Gastroesophageal sphincter (tissue), 3 donors: ENCODE measurements around the gene ZNF429.
A peak's percentile ranks its signal among the peaks of the same experiment; 100 is the strongest.

Experiments
- EP300 ChIP-seq: sonication (generic); formaldehyde crosslinking; IDR thresholded peaks from one replicate; pipeline ENCODE4 v1.6.1; 2017; ENCODE audit warnings: antibody characterized with exemption, mild to moderate bottlenecking
- POLR2A ChIP-seq, 2 donors: fragments of 450-650 bp; IDR thresholded peaks; one replicate each; pipeline ENCODE4 v1.6.1; 2017; ENCODE audit warnings: antibody characterized with exemption in 2 of 2, mild to moderate bottlenecking in 2 of 2, moderate library complexity in 1 of 2
- TF ChIP-seq, protein P1 (sequence below), 4 experiments: fragments of 200-600 bp in 2 of 4; fragments of 450-650 bp in 2 of 4; sonication (generic) in 1 of 4; IDR thresholded peaks; one replicate each; pipeline ENCODE4 v1.5.1; 2017 to 2019; ENCODE audit warnings: antibody characterized with exemption in 4 of 4, mild to moderate bottlenecking in 2 of 4, moderate library complexity in 2 of 4

DNA sequence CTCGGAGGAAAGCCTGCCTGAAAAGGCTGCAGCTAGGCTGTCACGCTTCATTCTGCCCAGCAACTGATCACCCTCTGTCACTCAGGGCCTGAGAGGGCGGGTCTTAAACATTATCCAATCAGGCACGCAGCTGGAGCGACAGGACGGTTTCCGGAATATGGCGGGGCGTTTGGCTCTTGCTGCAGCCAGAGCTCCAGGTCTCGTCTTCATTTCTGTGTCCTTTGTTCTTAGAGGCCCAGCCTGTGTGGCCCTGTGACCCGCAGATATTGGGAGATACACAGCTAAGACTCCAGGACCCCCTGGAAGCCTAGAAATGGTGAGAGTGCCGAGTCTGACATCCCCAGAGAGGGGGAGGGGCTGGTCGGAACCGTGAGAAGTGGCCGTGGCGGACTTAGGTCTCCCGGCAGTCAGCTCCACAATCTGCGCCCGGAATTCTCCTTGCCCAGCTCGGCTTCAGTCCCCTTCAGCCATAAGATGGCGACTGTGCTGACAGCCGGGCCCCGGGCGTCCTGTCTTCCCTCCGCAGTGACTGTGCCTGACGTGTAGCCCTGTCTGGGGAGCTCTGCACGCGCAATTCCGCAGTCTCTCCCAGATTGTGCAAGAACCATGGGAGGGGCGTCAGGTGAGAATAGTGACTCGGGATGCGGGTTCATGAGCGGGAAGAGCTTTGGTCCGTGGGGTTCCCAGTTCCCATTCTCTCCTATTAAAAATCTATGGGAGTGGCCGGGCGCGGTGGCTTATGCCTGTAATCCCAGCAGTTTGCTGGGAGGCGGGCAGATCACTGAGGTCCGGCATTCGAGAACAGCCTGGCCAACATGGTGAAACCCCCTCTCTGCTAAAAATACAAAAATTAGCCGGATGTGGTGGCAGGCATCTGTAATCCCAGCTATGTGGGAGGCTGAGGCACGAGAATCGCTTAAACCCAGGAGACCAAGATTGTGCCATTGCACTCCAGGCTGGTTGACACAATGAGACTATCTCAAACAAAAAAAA, at the start of gene ZNF429:
- no peak for TF ChIP-seq EP300
- peak in 1 of 2 donors; percentile 18 for TF ChIP-seq POLR2A (IDR thresholded peaks at IDR 0.05)
- TF ChIP-seq, protein P1, sequence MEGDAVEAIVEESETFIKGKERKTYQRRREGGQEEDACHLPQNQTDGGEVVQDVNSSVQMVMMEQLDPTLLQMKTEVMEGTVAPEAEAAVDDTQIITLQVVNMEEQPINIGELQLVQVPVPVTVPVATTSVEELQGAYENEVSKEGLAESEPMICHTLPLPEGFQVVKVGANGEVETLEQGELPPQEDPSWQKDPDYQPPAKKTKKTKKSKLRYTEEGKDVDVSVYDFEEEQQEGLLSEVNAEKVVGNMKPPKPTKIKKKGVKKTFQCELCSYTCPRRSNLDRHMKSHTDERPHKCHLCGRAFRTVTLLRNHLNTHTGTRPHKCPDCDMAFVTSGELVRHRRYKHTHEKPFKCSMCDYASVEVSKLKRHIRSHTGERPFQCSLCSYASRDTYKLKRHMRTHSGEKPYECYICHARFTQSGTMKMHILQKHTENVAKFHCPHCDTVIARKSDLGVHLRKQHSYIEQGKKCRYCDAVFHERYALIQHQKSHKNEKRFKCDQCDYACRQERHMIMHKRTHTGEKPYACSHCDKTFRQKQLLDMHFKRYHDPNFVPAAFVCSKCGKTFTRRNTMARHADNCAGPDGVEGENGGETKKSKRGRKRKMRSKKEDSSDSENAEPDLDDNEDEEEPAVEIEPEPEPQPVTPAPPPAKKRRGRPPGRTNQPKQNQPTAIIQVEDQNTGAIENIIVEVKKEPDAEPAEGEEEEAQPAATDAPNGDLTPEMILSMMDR (IDR thresholded peaks at IDR 0.05): no peak
